NCI-H69 (cell line): ENCODE measurements around the gene MB.

ENCODE experiments used
- DNase-seq: peaks from one replicate; lab custom pipeline; 2025; lab: John Stamatoyannopoulos, UW

The MB gene

DNA sequence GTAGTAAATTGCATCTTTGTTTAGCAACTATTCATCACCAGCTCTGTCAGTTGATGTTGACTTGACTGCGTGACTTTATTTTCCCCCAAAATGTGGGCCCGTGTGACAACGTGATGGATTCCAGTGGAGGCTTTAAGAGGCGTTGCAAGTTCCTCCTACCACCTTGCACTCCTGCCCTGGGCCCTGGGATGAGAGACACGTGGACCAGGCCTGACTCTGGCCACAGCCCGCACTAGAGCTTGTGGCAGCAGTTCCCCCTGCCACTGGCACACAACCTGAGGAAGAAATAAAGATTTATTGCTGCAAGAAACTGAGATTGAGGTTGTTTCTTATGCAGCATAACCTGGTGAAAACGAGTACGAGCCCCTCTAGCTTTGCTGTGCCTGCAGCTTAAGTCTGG, 44.6 kb downstream of the MB start:
- no peak for DNase-seq

GRCh38 chr22:35570686-35571194, 46.4 kb downstream of the MB start:
- no peak for DNase-seq

DNA sequence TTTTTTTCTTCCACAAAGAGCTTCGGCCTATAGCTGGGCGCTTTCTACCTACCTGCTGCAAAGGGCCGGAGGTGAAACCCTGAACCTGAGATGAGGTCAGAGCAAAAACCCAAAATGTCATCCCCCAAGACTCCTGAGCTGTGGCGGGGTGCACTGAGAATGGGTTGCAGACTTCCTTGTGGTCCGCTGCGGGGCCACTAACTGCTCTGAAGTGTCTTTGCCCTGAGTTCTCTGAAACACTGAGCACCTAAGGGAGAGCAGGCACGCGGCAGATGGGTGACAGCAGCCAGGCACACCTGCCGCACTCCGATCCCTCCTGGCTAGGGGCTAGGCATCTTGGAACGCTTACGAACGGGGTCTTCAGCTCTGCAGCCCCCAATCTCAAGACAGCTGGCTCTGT, 47.2 kb downstream of the MB start:
- no peak for DNase-seq

GRCh38 chr22:35568751-35569739, 48.1 kb downstream of the MB start:
- DNase-seq: peak; percentile 44

DNA sequence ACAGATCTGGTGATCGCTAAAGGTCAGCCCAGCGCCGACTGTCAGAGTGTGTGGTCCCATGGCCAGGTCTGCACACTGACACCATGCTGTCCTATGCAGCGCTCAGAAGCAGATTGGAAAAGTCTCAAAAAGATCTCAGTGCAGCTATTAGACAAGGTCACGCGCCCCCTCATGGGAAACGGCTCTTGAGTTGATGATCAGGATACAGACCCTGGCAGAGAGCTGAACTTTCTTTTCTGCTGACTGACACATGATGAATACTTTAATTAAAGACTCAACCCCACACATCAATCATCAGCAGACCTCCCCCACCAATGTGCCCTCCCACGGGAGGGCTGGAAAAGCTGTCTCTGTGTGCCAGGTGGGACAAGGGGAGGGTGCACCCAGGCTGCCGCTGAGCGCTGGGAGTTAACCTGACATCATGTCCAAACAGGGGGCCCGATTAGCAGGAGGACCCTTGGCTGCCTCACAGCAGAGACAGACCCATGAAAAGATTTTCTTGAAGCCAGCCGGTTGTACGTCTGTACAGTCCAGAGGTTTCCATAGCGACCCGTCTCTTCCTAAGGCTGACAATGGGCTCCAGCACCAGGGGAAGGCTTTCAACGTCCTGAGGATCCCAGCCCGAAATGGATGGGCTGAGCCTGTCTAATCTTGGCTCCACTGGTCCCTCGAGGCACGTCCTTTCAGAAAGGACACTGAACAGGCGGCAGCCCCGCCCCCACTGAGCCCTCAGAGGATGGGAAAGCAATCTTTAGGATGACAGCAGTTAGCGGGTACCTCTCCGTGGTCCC, 49.6 kb downstream of the MB start:
- peak; percentile 83 for DNase-seq

GRCh38 chr22:35564975-35565867, 51.9 kb downstream of the MB start:
- no peak for DNase-seq

DNA sequence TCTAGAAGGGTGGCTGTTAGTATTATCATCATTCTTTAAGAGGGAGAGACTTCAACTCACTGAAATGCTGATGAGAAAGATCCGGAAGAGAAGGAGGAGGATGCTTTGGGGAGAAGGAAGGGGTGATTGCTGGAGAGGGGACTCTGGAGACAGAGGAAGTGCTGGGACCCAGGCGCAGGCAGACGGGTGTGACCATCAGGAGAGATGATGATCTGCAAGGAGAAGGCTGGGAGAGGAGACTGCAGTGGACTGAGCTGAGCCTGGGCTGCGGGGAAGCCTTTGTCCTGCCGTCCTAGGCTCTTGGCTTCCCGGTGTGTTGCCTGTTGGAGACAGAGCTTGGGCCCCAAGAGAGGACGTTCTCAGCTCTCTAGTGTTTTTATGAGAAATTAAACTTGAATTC, 53.9 kb downstream of the MB start:
- DNase-seq: no peak

DNA sequence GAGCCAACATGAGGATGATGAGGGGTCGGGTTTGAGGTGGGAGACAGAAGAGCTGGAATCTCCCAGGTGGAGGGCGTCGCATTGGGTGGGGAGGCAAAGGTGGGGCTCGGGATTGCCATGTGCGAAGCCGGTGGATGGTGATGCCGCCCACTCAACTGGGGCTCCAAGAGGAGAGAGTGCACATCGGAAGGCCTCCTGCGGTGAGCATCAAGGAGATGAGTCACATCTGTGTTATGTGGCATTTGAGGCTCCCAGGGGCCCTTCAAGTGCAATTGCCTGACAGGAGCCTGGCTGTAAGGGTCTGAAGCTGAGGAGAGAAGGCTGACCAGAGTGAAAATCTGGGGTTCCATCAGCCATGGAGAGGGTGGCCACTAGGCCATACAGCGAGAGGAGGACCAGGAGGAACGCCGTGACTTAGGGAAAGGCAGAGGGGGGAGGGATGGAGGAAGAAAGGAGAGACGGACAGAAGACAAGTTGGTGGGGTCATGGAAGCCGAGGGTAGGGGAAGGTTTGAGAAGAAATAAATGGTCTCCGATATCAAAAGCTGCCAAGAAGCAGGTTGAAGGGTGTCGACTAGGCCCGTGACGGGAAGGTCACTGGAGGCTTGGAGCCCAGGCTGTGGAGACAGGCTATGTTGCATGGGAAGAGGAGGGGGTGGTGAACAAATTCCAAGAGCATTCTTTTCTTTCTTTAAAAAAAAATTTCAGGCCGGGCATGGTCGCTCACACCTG, 55.2 kb downstream of the MB start:
- DNase-seq: peak; percentile 35

DNA sequence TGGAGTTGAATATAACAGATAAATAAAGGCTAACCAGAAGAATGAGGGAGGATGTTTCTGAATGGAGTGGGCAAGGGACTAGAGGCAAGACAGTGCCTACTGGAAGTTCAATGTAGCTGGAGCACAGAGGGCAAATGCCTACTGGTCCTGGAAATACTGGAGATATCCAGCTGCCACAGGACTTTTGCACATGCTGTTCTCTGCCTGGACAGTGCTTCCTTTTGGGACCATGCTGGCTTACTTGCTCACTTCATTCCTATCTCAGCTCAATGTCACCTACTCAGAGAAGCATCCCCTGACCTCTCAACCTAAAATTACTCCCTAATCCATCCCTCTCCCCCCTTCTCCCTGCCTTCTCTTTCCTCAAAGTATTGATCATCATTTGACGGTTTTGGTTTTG, 56.3 kb downstream of the MB start:
- DNase-seq: no peak

- no peak for DNase-seq
Measured at GRCh38 chr22:35560366-35560765, 56.8 kb downstream of the MB start.

DNA sequence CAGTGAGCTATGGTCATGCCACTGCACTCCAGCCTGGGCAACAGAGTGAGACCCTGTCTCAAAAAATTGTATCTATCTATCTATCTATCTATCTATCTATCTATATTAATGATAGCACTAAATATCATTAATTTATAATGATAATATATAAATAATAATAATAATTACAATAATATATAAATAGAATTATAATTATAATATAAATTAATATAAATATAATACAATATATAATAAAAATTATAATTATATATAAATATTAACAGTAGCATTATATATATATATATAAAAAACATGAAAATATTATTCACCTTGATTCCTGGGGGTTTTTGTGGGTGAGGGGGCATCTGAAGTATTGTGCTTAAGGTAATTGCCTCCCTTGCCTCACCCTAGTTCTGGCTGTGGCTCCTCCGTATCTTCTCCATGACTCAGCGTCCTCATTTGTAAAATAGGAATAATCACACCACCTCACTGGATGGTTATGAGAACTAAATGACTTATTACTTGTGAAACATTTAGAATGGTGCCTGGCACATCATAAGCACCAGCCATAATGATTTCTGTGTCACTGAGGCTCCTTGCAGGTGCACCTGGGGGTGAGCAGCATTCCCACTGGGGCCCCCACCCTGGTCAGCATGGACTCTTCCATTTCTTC, 57.6 kb downstream of the MB start:
- DNase-seq: no peak

DNA sequence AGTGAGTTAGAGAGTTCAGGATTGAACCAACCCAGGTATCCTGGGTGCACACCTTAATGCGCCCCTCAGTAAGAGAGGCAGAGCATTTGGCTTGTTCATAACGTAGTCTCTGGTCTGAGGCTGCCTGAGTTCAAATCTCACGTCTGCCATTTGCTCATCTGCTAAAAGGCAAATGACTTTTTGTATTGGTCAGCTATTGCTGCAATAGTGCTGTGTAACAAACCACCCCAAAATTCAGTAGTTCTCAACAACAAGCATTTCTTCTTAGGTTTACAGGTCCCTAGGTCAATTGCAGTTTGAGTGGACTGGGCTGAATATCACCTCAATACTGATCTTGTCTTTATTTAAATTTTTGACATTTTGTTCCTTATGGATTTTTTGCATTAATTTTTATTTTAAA, 58.4 kb downstream of the MB start:
- no peak for DNase-seq

DNA sequence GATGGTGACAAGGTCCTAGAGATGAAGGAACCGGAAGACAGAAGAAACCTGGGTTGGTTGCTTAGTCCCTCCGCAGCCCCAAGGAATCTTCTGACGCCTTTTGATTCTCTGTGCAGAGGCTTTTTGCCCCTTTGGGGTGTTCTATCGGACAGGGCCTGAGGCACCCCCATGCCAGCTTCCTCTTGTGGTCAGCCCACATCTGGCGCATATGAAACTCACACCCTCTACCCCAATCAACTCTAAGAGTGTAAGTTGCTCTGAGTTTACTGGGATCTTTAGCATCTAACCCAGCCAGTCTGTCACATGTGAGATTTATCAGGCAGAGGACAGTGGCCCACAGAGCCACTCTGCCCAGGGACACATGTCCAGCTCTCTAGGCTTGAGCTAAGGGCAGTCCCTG, 59.1 kb downstream of the MB start:
- no peak for DNase-seq
